Esophagus (tissue), 2 donors: ENCODE data around the gene RNF5. TPM values are rescaled to one million over a fixed set of nuclear protein-coding genes. Genes with fewer than 3 reads are reported as not detected.
A peak's percentile ranks its signal among the peaks of the same experiment; 100 is the strongest.
"Not testable (repeated sequence)": the region's sequence is repeated elsewhere in the genome, so short reads cannot be mapped to it uniquely, and the experiment has no call there.

Experiments used
- H3K27ac ChIP-seq, 2 donors: one replicate each; pipeline ENCODE4 v1.5.1; 2013; ENCODE audit warnings: low read depth in 2 of 2, mild to moderate bottlenecking in 2 of 2, inconsistent platforms in 1 of 2, low read length in 1 of 2, moderate library complexity in 1 of 2
- H3K27me3 ChIP-seq, 2 donors: one replicate each; pipeline ENCODE4 v1.6.1; 2013; ENCODE audit warnings: low read length in 2 of 2, control low read depth in 1 of 2, mild to moderate bottlenecking in 1 of 2; ENCODE audit not compliant: insufficient read depth in 2 of 2, control insufficient read depth in 1 of 2
- H3K36me3 ChIP-seq, 2 donors: one replicate each; pipeline ENCODE4 v1.6.1; 2013; ENCODE audit warnings: low read length in 1 of 2; ENCODE audit not compliant: control insufficient read depth in 2 of 2, insufficient read depth in 2 of 2
- H3K4me1 ChIP-seq, 2 donors: one replicate each; pipeline ENCODE4 v1.6.1; 2013; ENCODE audit warnings: low read length in 1 of 2; ENCODE audit not compliant: control insufficient read depth in 2 of 2, insufficient read depth in 2 of 2
- H3K4me3 ChIP-seq, 2 donors: one replicate each; pipeline ENCODE4 v1.5.1; 2013; ENCODE audit warnings: low read length in 2 of 2, mild to moderate bottlenecking in 2 of 2, low read depth in 1 of 2, moderate library complexity in 1 of 2
- H3K9me3 ChIP-seq, 2 donors: one replicate each; pipeline ENCODE4 v1.6.1; 2013; ENCODE audit warnings: mild to moderate bottlenecking in 2 of 2, low read depth in 1 of 2, low read length in 1 of 2, moderate library complexity in 1 of 2; ENCODE audit not compliant: control insufficient read depth in 2 of 2, insufficient read depth in 1 of 2
- WGBS, 2 donors: extraction: QIAGEN DNeasy Blood & Tissue Kit; methylation state at CpG; one replicate each; pipeline ENCODE4 v1.1.7; 2013; 5-methylcytosine and 5-hydroxymethylcytosine counted together
- polyA plus RNA-seq, 2 donors: library from polyadenylated mRNA; stranded (reverse); fragments of 200-250 nt; gene quantifications; one replicate each; pipeline ENCODE4 v1.2.3, GENCODE V29; 2013
- donor health status: healthy with polysubstance abuse.
- donor health status: Bipolar disorder and iron deficiency.

Gene RNF5
- polyA plus RNA-seq, 2 donors, result 36.3 to 44.9 TPM

GRCh38 chr6:32188381-32189068 lies 10.3 kb downstream of the RNF5 start:
- H3K27me3 ChIP-seq, result no peaks in the 10 kb centered on the region
- H3K27ac ChIP-seq, result peak overlapping the region; percentile 88 to 97
- peaks cover 3 to 6% of the 10 kb centered on the region in 2 donors for H3K4me1 ChIP-seq
- no peaks in the 10 kb centered on the region for H3K9me3 ChIP-seq
- H3K4me3 ChIP-seq, result peak overlapping the region; percentile 56 to 71
- WGBS, 2 donors, result 18 to 21% methylated on average over 11 to 13 of the region's 13 CpGs
- H3K36me3 ChIP-seq, result peaks cover 0 to 12% of the 10 kb centered on the region in 2 donors

DNA sequence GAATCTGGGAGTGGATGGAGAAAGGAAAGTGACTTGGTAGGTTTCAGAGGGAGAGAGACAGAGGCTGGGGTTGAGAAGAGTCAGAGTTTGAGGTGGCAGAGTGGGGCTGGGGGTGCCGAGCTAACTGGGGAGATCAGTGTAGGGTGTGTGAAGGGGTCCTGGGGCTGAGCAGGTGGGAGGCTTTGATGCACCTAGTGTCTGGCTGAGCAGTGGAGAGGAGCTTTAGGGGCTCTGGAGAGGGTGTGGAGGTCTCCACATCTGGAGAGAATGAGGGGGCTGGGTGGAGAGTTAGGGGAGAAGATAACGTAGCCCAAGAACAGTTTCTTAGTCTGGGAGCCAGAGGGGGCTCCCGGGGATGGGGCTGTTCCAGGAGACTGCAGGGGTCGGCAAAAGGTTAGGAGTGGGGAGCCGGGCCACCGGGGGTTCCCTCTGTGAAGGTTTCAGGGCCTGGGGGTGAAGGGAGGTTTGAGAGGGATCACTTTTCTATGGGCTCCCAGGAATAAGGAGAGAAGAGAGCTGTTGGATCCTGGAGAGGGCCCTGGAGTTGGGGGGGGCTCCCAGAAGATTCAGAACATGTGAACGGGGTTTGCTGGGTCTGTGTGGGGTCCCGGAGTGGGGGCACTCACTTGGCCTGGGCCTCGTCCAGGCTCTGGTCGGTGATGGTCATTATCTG lies 11.0 kb downstream of the RNF5 start:
- 2 to 3% methylated on average over 10 of the region's 10 CpGs for WGBS, 2 donors
- Histone ChIP-seq H3K27me3 (no peaks in the 10 kb centered on the region), H3K27ac (peak overlapping the region; percentile 88 to 97), H3K4me3 (peak overlapping the region; percentile 56 to 71), H3K4me1 (peaks cover 3 to 6% of the 10 kb centered on the region in 2 donors), H3K9me3 (no peaks in the 10 kb centered on the region), H3K36me3 (peaks cover 0 to 12% of the 10 kb centered on the region in 2 donors)

DNA sequence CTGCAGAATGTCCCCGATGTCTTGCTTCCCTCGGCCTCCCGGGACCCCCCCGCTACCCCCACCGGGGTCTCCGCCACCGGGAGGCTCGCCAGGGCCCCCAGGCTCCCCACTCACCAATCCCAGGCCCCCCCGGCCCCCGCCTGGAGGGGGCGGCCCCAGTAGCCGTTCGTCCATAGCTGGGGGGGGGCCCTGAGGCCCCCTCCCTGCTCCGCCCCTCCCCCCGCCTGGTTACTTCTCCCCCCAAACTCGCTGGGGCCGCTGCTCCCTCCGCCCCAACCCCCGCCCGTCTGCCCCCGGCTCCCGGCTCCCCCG lies 11.5 kb downstream of the RNF5 start:
- H3K27me3 ChIP-seq, result no peaks in the 10 kb centered on the region

GRCh38 chr6:32190054-32190851 lies 12.0 kb downstream of the RNF5 start, which contains the start of gene PBX2:
Gene PBX2, minus strand, starts transcription at chr6:32190202. Its CDS starts 287 bp downstream, at chr6:32189915.
- peak within 1 kb of the TSS; percentile 88 to 97 for H3K27ac ChIP-seq
- peaks cover 3 to 6% of the 10 kb centered on the region in 2 donors for H3K4me1 ChIP-seq
- no peaks in the 10 kb centered on the region for H3K27me3 ChIP-seq
- H3K9me3 ChIP-seq, result no peaks in the 10 kb centered on the region
- 0 to 3% methylated on average over 17 to 23 of the region's 23 CpGs for WGBS, 2 donors
- H3K36me3 ChIP-seq, result peaks cover 0 to 12% of the 10 kb centered on the region in 2 donors
- H3K4me3 ChIP-seq, result peak within 1 kb of the TSS; percentile 58 to 71

More for the DNA sequence above, 11.5 kb downstream of the RNF5 start:
- Histone ChIP-seq H3K9me3 (no peaks in the 10 kb centered on the region), H3K27ac (peak overlapping the region; percentile 88 to 97), H3K4me1 (peaks cover 3 to 6% of the 10 kb centered on the region in 2 donors), H3K4me3 (peak overlapping the region; percentile 56 to 71), H3K36me3 (peaks cover 0 to 12% of the 10 kb centered on the region in 2 donors)
- 1 to 28% methylated on average over 8 to 23 of the region's 23 CpGs for WGBS, 2 donors

DNA sequence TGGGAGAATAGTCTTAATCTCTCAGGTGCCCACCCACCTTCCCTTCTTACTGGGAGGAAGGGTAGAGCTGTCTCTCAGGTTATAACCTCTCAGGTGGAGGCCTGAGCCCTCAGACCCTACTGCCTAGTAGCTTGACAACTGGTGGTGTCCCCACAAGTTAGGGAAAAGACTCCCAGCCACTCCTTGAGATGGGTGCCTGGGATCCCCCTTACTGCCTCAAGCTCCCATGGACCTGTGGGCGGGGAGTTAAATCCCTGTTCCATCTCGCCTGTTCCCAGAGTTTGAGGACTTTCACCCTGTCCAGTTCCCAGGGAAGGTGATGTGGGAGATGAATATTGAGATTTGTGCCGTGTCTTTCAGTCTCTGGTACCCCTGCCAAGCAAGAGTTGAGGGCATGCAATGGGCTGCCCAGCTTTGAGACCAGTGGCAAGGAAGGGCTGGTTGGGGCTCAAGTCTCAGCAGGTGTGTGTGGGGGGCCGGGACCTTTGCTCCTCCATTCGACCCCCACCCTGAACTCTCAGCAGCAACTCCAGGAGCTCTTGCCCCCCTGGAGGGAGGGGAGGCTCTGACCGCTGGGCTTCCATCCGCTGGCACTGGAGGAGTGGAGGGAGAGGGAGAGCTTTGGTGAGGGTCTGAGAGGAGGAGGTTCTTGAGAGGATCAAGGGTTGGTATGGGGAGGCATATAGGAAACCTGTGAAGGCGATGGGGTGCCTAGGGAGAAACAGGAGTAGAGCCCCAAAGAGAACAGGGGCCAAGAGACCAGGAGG lies 12.9 kb downstream of the RNF5 start:
- Histone ChIP-seq H3K4me1 (peaks cover 3 to 6% of the 10 kb centered on the region in 2 donors), H3K27me3 (no peaks in the 10 kb centered on the region), H3K9me3 (no peaks in the 10 kb centered on the region), H3K36me3 (peaks cover 0 to 12% of the 10 kb centered on the region in 2 donors), H3K27ac (peak overlapping the region; percentile 85 to 97), H3K4me3 (peak overlapping the region in 1 of 2 donors; percentile 12)
- 77 to 80% methylated on average over 8 of the region's 8 CpGs for WGBS, 2 donors

DNA sequence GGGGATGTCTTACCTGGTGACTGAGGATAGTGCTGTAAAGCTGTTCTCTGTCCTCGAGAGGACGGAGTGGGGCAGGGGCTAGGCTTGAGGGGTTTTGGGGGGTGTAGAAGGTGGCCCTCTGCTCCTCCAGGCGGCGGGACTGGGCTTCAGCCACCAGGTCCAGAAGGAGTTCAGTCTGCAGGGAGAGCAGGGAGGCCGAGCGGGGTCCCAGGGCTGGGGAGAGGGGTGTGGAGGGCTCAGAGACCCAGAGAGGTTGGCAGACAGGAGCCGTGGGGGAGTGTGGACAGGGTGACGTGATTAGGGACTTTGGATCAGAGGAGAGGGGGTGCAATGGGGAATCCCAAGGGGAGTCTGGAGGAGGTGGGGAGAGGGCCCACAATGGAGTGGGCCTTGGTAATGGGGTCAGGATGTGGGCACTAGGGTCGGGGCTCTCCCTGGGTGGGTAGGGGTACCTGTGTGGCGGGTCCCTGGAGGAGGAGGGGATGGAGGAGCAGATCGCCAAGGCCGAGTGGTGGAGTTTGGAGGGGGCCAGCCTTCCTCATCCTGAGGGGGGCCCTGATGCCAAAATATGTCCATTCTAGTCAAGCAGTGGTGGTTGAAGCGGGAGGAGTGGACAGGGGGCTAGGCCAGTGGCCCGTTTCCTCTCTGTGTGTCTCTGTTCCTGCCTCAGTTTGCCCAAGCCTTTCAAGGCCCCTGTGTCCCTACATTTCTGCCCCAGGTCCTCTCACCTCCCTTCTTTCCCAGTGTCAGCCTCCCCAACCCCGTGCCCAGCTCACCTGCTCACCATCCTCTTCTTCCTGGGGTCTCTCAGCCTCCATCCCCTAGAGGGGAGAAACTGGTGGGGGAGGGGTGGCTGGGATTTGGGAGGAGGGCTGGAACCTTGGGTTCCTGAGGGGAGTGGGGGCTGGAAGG lies 13.7 kb downstream of the RNF5 start:
- WGBS, 2 donors, result 63 to 67% methylated on average over 13 to 15 of the region's 15 CpGs
- H3K27me3 ChIP-seq, result no peaks in the 10 kb centered on the region
- peaks cover 0 to 6% of the 10 kb centered on the region in 2 donors for H3K36me3 ChIP-seq
- peaks cover 3 to 13% of the 10 kb centered on the region in 2 donors for H3K4me1 ChIP-seq
- no peaks in the 10 kb centered on the region for H3K9me3 ChIP-seq
- peak overlapping the region; percentile 12 to 42 for H3K4me3 ChIP-seq
- peak overlapping the region; percentile 80 to 85 for H3K27ac ChIP-seq

- WGBS, 2 donors, result 19 to 28% methylated on average over 4 to 5 of the region's 5 CpGs
- Histone ChIP-seq H3K9me3 (no peaks in the 10 kb centered on the region), H3K36me3 (peaks cover 0 to 2% of the 10 kb centered on the region in 2 donors), H3K27ac (peak within 1 kb of the TSS; percentile 80 to 85), H3K4me1 (peaks cover 2 to 11% of the 10 kb centered on the region in 2 donors), H3K4me3 (peak within 1 kb of the TSS; percentile 12 to 42), H3K27me3 (no peaks in the 10 kb centered on the region)
These were observed 14.4 kb downstream of the RNF5 start, which contains the start of gene GPSM3 for GRCh38 chr6:32192608-32193039. Gene GPSM3, minus strand, starts transcription at chr6:32192643. Its CDS starts 130 bp downstream, at chr6:32192513.

GRCh38 chr6:32193096-32193495 lies 14.9 kb downstream of the RNF5 start:
- peak overlapping the region; percentile 71 to 85 for H3K27ac ChIP-seq
- 81 to 84% methylated on average over 13 of the region's 13 CpGs for WGBS, 2 donors
- H3K27me3 ChIP-seq, H3K36me3 ChIP-seq, H3K4me1 ChIP-seq, H3K9me3 ChIP-seq, H3K4me3 ChIP-seq: not testable (repeated sequence)
